ENCODE data around the gene FAM43B.

The FAM43B gene

GRCh38 chr1:20551161-20551560 is 1.2 kb upstream of the FAM43B start:
- DNase-seq (ENCODE audit: low read depth in 2 of 3, low spot score in 2 of 3) = no peak

DNA sequence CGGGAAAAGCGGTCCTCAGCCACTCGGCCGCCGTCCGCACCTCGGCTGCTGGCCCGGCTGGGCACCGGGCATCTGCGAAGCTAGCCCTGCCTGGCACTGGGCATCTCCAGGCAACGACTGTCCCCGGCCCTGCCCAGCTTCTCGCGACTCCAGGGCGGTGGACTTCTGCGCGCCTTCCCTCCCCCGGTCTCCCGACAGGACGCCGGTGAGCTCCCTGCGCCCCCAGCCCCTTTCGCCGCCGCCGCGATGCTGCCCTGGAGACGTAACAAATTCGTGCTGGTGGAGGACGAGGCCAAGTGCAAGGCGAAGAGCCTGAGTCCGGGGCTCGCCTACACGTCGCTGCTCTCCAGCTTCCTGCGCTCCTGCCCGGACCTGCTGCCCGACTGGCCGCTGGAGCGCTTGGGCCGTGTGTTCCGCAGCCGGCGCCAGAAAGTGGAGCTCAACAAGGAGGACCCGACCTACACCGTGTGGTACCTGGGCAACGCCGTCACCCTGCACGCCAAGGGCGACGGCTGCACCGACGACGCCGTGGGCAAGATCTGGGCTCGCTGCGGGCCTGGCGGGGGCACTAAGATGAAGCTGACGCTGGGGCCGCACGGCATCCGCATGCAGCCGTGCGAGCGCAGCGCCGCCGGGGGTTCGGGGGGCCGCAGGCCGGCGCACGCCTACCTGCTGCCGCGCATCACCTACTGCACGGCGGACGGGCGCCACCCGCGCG is 514 bp downstream of the FAM43B start:
- DNase-seq (ENCODE audit: low read depth in 2 of 3, low spot score in 2 of 3) = no peak

DNA sequence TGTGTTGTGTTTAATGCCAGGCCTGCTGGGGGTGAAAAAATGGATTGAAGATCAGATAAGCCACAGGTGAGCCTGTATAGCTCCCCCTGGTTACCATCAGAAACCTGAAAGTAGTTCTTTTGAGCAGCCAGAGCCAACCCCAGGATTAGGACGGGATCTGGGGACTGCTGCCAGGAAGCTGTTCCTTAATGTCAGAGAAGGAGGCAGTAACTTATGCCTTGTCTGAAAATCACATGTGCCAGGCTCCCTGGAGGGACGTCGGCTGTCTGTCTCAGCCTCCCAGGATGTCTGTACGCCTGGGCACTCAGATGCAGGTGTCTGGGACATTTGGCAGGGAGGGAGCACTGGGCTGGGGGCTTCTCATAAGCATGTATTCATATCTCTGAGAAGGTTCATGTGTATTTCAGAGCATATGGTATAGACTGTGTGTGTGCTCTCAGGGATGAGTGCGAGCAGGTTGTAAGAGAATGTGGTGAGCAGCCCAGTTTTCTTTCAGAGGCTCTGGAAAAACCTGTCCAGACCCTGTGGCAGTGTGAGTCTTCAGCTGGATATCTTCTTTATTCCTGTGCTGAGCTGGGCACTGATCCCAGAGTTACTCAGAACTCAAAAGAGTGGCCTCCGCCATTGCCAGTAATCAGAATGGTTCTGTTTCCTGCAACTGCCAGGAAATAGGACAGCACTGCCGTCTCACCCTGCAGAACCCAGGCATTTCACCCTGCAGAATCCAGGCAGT is 2.8 kb downstream of the FAM43B start:
- DNase-seq (ENCODE audit: low read depth in 2 of 3, low spot score in 2 of 3) = no peak

GRCh38 chr1:20555758-20556120 is 3.4 kb downstream of the FAM43B start:
- no peak for DNase-seq (ENCODE audit: low read depth in 2 of 3, low spot score in 2 of 3)

GRCh38 chr1:20558191-20558590 is 5.8 kb downstream of the FAM43B start:
- DNase-seq (ENCODE audit: low read depth in 2 of 3, low spot score in 2 of 3) = no peak

DNA sequence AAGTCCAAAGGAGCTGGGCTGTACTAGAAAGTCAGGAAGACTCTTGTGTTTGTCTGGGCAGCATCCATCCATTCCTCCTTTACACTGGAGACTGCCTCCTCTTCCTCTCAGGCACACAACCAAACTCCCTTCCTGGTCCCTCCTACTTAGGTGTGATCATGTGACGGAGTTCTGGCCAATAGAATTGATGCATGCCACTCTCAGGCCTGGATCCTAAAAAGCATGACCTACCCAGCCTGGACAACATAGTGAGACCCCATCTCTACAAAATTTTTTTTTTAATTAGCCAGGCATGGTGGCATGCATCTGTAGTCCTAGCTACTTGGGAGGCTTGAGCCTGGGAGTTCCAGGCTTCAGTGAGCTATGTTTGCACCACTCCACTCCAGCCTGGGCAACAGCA is 8.6 kb downstream of the FAM43B start:
- no peak for DNase-seq (ENCODE audit: low read depth in 2 of 3, low spot score in 2 of 3)

DNA sequence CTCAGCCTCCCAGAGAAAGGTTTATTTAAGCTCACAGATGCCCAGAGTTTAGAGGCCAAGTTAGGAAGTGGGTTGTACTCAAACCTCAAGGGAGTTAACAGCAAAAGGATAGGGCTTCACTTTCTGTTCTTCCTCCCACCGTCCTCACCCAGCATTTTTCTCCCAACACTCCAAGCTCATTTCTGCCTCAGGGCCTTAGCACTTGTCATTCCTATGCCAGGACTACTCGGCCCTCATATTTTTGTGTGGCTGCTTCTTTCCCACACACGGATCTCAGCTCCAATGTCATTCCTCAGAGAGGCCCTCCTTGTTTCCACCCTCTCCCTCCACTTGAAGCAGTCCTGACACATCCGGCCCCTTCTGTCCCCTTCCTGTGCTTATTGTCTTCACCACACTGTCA is 12.9 kb downstream of the FAM43B start:
- DNase-seq (ENCODE audit: low read depth in 2 of 3, low spot score in 2 of 3) = no peak

DNA sequence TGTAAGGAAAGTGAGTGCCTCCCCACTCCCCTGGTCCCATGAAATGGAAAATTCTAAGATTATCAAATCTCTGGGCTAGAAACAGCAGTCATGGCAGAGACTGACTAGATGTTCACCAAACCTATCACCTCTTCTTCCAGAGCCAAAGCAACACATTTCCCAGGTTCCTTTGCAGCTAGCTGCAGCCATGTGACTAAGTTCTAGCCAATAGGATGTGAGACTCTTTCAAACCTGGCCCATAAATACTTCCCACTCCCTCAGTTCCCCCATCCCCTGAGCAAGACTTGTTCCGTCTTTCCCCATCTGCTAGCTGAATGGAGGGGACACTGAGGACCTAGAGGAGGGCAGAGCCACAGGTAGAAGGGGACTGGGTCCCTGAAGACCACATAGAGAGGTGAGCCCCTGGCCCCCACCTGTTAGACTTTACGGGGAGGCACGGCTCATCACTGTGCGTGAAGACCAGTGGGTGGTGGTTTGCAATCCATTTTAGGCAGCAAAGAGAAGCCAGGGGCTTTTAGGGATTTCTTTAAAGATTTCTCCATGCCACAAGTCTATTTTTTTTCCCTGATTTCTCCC is 17.2 kb downstream of the FAM43B start:
- DNase-seq (ENCODE audit: low read depth in 2 of 3, low spot score in 2 of 3) = no peak

DNA sequence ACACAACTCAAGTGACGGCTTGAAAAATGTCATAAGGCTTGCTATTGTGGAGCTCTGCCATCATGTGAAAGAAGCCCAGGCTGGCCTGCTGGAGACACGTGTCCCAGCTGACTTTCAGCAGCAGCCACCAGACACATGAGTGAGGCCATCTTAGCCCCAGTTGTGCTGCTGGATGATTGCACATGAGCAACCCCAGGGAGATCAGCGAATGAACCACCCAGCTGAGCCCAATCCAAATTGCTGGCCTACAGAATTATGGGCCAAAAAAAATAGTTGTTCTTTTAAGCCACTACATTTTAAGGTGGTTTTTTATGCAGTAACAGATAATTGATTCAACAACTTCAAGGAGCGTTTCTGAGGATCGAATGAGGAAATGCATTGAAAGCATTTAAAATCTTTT is 19.1 kb downstream of the FAM43B start:
- no peak for DNase-seq (ENCODE audit: low read depth in 2 of 3, low spot score in 2 of 3)

GRCh38 chr1:20573987-20574386 is 21.6 kb downstream of the FAM43B start:
- no peak for DNase-seq (ENCODE audit: low read depth in 2 of 3, low spot score in 2 of 3)

DNA sequence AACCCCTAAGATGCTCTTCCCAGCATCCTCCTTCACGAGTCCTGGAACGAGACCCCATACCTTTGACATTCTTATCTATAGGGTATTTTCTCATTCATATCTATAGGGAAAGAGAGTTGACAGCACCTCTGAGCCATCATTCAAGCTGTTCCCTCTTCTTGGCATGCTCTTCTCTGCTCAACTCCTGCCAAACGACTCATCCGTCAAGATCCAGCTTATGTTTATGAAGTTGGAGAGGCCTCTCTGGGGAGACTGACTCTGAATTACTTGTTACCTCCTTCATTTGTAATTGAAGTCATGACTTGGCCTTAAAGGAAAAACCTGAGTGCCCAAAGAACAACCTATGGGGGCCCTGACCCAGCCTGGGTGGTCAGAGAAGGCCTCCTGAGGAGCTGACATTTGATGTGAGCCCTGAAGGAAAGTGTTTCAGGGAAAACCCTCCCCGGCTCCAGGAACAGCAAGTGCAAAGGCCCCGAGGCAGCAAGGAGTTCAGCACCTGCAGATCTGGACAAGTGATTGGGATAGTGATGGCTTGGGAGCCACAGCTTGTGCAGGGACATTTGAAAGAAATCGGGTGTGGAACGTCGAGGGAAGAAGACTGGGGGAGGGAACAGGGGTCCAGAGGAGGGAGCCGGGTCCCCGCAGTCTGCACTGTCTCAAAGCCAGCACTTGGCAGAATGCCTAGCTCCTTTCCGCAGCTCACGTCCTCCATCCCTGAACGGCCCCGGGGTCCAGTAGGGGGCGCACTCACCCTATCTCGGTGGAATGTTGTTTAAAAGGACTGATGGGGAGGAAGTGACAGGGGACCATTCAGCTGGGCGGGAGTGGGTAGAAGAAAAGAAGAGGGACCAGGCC is 22.5 kb downstream of the FAM43B start:
- peak; percentile 52 to 79 (median 63) for DNase-seq (ENCODE audit: low read depth in 2 of 3, low spot score in 2 of 3)

GRCh38 chr1:20575541-20576336 is 23.4 kb downstream of the FAM43B start:
- no peak for DNase-seq (ENCODE audit: low read depth in 2 of 3, low spot score in 2 of 3)

DNA sequence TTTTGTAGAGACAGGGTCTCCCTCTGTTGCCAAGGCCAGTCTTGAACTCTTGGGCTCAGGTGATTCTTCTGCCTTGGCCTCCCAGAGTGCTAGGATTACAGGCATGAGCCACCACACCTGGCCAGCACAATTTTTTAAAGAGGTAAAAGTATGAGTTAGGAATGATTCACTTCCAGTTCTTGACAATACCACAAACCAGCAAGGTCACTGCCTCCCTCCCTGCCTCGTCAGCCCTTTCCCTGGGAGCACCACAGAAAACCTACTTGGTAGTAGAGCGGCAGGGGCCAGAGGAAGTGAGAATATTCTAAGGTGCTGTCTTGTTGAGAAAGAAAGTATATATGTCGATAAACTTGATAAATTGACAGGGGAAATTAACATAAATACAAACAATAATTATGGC is 25.7 kb downstream of the FAM43B start:
- DNase-seq (ENCODE audit: low read depth in 2 of 3, low spot score in 2 of 3) = no peak

- DNase-seq (ENCODE audit: low read depth in 2 of 3, low spot score in 2 of 3) = no peak
Measured at GRCh38 chr1:20578721-20579395, 26.5 kb downstream of the FAM43B start.

DNA sequence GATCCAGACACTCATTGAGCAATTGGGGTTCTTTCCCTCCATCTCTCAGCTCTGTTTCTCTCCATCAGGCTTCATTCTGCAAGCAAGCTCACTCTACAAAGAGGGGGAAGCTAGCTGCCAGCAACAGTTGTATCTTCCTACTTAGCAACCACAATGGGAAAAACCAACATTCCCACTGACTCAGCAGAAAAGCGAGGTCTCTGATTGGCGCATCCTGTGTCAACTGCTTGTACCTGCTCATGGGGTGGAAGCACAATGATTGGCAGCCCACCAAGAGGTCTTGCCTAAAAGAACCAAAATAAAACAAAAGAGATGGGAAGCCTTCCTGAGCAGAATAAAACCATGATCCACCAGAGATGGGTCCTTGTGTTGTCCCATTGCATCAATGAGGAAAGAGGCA is 32.5 kb downstream of the FAM43B start:
- DNase-seq (ENCODE audit: low read depth in 2 of 3, low spot score in 2 of 3) = no peak

DNA sequence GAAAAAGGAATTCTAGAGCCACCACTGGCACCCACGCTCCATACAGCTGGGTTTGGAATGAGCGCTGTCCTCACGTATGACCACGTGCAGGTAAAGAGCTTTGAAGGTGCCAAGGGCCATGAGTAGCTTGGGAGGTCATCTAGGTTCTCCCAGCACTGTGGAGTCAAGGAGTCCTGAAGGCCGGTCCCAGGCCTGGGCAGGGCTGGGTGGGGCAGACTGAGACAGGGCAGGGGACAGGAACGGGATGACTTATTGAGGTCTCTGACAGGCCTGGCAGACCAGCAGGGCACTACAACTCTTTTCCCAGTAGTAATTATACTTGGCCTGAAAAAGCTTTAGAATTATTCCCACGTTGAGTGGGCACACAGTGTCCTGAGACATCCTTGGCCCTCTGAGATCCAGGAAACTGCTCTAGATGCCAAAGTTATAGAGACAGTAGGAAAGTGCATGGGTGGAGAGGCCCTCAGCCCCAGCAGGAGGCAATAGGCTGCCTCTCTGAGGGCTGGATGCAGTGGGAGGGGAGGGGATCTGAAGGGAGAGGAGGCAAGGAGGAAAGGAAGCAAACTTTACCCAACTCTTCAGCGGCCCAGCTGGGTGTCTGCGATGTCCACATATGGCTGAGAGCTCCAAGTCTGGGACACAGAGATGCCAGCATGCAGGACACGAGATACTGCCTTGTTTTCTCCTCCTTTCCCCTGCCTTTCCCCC is 34.7 kb downstream of the FAM43B start:
- no peak for DNase-seq (ENCODE audit: low read depth in 2 of 3, low spot score in 2 of 3)

DNA sequence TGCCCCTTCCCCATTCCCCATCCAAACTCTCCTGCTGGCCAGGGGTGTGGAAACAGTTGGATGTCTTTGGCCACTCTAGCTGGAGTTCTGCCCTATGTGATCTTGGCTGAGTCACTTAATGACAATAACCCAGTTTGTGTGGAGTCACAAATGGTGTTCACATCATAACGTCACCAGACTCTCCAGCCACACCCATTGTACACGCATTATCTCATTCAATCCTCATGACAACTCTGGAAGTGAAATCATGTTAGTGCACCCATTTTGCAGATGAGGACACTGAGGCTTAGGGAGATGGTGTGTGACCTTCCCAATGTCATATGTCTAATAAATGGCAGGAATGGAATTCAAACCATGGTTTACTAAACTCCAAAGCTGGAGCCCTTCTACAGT is 35.3 kb downstream of the FAM43B start:
- DNase-seq (ENCODE audit: low read depth in 2 of 3, low spot score in 2 of 3) = no peak

GRCh38 chr1:20588634-20589225 is 36.4 kb downstream of the FAM43B start, which contains the start of gene CDA:
Gene CDA, plus strand, starts transcription at chr1:20589097. Its CDS starts 33 bp downstream, at chr1:20589130.
- DNase-seq (ENCODE audit: low read depth in 2 of 3, low spot score in 2 of 3) = no peak
